Pancreas (tissue), 10 donors: ENCODE measurements around the gene GH1. TPM values are rescaled to one million over a fixed set of nuclear protein-coding genes. Genes with fewer than 3 reads are reported as not detected.

Experiments
- ATAC-seq, 4 donors: fragments of 200-7000 bp; cut with Tn5 transposase; one replicate each; pipeline versions ENCODE4 v1.8.0 to v1.9.1; 2020; ENCODE audit warnings: mild to moderate bottlenecking in 4 of 4, moderate library complexity in 4 of 4
- DNase-seq, 6 donors: peaks; one replicate each; pipeline ENCODE4 v3.0.0-alpha.2; 2020
- FAIRE-seq: peaks from 2 replicates; lab custom pipeline; 2012; peaks lifted over from hg19 to GRCh38; lab: Jason Lieb, UNC
- H3K27ac ChIP-seq, 4 donors: fragments of 200-600 bp; sonication (generic); 1 replicate in 3 of 4; 2 replicates in 1 of 4; pipeline versions ENCODE4 v1.5.0 to v1.8.0; 2020
- H3K27me3 ChIP-seq, 4 donors: fragments of 200-600 bp; one replicate each; pipeline ENCODE4 v1.8.0; 2021
- H3K36me3 ChIP-seq, 3 donors: fragments of 200-600 bp; sonication (generic) in 1 of 3; one replicate each; pipeline versions ENCODE4 v1.5.0 to v1.8.0; 2020 to 2021
- H3K4me1 ChIP-seq, 3 donors: fragments of 200-600 bp; one replicate each; pipeline ENCODE4 v1.8.0; 2021
- H3K4me3 ChIP-seq, 4 donors: fragments of 200-600 bp; sonication (generic) in 2 of 4; one replicate each; pipeline versions ENCODE4 v1.5.0 to v1.8.0; 2020 to 2021
- H3K9me3 ChIP-seq, 4 donors: fragments of 200-600 bp; one replicate each; pipeline ENCODE4 v1.8.0; 2021
- WGBS, 2 donors: extraction: QIAGEN DNeasy Blood & Tissue Kit; methylation state at CpG; one replicate each; pipeline ENCODE4 v1.1.7; 2013; 5-methylcytosine and 5-hydroxymethylcytosine counted together
- intact Hi-C, 3 donors: fragments of 100-400 bp; cut with DNase I; formaldehyde crosslinking; loops; one replicate each; pipeline versions ENCODE4 v1.11.1 to v1.14.2; 2022
- polyA plus RNA-seq, 2 donors: library from polyadenylated mRNA; stranded (reverse); fragments of 200-250 nt; gene quantifications; one replicate each; pipeline ENCODE4 v1.2.3, GENCODE V29; 2013
- total RNA-seq, 6 donors: library from RNA; stranded (reverse); fragmentation: NEBNext Ultra II Directional in 4 of 6; extraction: Animal tissue kit (Norgen Biotek cat#: 25700) in 4 of 6; gene quantifications; one replicate each; pipeline versions ENCODE4 v1.2.1 to v1.2.4, GENCODE V29; 2021 to 2023
- TF ChIP-seq, protein P1 (sequence below), 4 donors: fragments of 200-600 bp; sonication (generic) in 3 of 4; IDR thresholded peaks; one replicate each; pipeline versions ENCODE4 v1.5.0 to v1.8.0; 2021; ENCODE audit warnings: antibody characterized with exemption in 4 of 4
- donor health status: healthy with polysubstance abuse.
- donor health status: DM: no; HTN: no; CAD: no; lungs with moderate emphysema.
- donor health status: DM: no; HTN: no; CAD: no.
- donor health status: control.
- donor health status: control.
- donor health status: Bipolar disorder and iron deficiency.
- donor health status: DM: yes; HTN: yes; CAD: no.
- donor health status: DM: no; HTN: no; CAD: no.
- donor health status: DM: no; HTN: no; CAD: no.
- donor health status: DM: yes; HTN: yes; CAD: no.

GH1 gene
- total and polyA plus RNA-seq, 8 donors = not detected

DNA sequence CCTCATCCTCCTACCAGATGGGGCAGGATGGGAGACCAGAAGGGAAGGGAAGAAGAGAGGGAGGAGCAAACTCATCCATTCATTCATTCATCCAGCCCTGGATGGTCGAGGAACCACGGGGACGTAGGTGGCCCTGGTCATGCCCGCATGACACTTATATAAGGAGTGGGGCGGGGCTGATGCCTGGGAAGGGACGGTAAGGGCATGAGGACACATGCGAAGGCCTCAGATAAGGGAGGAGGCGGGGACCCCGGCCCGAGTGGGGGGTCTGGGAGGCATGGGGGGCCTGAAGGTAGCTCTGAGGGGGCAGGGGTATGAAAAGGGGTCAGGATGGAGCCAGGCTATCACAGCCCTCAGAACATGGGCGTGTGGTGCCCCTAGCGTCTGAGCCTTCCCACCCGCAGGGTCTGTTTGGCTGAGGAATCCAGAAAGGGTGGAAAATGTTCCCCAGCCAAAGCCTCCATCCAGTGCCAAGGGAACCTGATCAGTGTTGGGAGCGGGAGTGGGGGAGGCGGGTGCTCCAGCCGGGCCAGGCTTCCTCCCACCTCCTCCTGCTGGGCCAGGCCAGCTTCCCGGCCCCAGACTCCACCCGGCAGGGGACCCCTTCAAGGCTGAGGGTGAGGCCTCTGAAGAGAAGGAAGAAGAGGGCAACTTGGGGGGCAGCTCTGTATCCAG, 31.1 kb upstream of the GH1 start:
- ATAC-seq (no peak), DNase-seq (peak in 1 of 6 donors; percentile 66), FAIRE-seq (no peak)
- intact Hi-C loops = no loop called here
- Histone ChIP-seq H3K27ac (no peak overlapping the region), H3K36me3 (no peaks in the 10 kb centered on the region), H3K27me3 (no peaks in the 10 kb centered on the region), H3K9me3 (no peaks in the 10 kb centered on the region), H3K4me1 (no peaks in the 10 kb centered on the region), H3K4me3 (no peak overlapping the region)
- TF ChIP-seq, protein P1, sequence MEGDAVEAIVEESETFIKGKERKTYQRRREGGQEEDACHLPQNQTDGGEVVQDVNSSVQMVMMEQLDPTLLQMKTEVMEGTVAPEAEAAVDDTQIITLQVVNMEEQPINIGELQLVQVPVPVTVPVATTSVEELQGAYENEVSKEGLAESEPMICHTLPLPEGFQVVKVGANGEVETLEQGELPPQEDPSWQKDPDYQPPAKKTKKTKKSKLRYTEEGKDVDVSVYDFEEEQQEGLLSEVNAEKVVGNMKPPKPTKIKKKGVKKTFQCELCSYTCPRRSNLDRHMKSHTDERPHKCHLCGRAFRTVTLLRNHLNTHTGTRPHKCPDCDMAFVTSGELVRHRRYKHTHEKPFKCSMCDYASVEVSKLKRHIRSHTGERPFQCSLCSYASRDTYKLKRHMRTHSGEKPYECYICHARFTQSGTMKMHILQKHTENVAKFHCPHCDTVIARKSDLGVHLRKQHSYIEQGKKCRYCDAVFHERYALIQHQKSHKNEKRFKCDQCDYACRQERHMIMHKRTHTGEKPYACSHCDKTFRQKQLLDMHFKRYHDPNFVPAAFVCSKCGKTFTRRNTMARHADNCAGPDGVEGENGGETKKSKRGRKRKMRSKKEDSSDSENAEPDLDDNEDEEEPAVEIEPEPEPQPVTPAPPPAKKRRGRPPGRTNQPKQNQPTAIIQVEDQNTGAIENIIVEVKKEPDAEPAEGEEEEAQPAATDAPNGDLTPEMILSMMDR (IDR thresholded peaks at IDR 0.05) = no peak
- WGBS, 2 donors = 69% methylated on average over 18 of the region's 18 CpGs

DNA sequence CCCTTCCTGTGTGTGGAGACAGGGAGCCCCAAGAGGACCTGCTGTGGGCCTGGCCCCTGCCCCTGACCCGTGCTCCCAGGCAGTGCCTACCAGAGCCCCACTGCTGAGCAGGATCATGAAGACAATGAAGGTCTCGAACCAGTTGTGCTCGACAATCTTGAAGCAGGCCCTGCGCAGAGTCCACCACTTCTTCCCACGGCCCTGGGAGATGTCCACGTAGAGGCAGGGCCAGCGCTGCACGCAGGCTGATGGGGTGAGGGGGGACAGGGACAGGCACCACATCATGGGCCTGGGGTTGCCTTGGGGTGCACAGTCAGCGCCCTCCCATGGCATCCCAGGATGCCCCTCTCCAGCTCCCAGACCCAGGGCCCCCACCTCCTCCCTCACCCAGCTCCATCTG, 29.9 kb upstream of the GH1 start:
- WGBS, 2 donors = 76 to 80% methylated on average over 8 to 9 of the region's 9 CpGs
- intact Hi-C loops = no loop called here

DNA sequence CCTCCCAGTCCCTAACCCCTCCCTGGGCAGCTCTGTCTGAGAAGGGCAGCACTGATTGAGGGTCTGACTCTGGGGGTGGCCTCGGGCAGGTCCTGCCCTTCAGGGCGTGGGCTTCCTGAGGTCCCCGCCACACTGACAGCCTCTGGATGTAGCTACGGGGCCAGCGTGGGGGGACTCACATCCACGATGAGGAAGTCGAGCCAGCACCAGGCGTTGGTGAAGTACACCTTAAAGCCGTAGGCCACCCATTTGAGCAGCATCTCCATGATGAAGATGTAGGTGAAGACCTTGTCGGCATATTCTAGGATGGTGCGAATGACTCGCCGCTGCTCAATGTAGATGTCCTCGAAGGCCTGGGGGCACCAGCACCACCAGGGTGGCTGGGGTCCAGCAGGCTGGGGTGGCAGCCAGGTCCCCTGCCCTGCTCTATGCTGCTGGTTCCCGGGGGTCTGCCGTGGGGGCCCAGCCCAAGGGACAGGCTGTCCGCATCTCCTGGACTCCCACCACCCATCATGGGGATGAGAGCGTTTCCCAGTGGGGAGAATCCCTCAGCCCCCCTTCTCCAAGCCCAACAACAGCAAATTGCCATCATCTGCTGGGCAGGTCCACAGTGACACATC, 29.2 kb upstream of the GH1 start:
- TF ChIP-seq, protein P1 (IDR thresholded peaks at IDR 0.05) = no peak
- Histone ChIP-seq H3K4me3 (no peak overlapping the region), H3K27me3 (no peaks in the 10 kb centered on the region), H3K27ac (no peak overlapping the region), H3K9me3 (no peaks in the 10 kb centered on the region), H3K4me1 (no peaks in the 10 kb centered on the region), H3K36me3 (no peaks in the 10 kb centered on the region)
- 77 to 80% methylated on average over 18 of the region's 18 CpGs for WGBS, 2 donors
- intact Hi-C loops = no loop called here
- FAIRE-seq = no peak
- DNase-seq = peak in 1 of 6 donors; percentile 69
- ATAC-seq = no peak

More for the DNA sequence above, 29.9 kb upstream of the GH1 start:
- no peak overlapping the region for H3K27ac ChIP-seq
- H3K36me3 ChIP-seq = no peaks in the 10 kb centered on the region
- ATAC-seq (no peak), DNase-seq (peak in 1 of 6 donors; percentile 47), FAIRE-seq (no peak)
- H3K27me3 ChIP-seq = no peaks in the 10 kb centered on the region
- TF ChIP-seq, protein P1 (IDR thresholded peaks at IDR 0.05) = no peak
- H3K4me1 ChIP-seq = no peaks in the 10 kb centered on the region
- H3K9me3 ChIP-seq = no peaks in the 10 kb centered on the region
- H3K4me3 ChIP-seq = no peak overlapping the region

- Histone ChIP-seq H3K27ac (no peak overlapping the region), H3K9me3 (no peaks in the 10 kb centered on the region), H3K4me1 (no peaks in the 10 kb centered on the region), H3K27me3 (no peaks in the 10 kb centered on the region), H3K4me3 (no peak overlapping the region), H3K36me3 (no peaks in the 10 kb centered on the region)
- TF ChIP-seq, protein P1 (IDR thresholded peaks at IDR 0.05) = peak; percentile 39 to 76 (median 72)
- ATAC-seq (peak; percentile 46 to 90 (median 80)), DNase-seq (peak in 5 of 6 donors; percentile 23 to 68 (median 38)), FAIRE-seq (no peak)
- WGBS, 2 donors = 25 to 41% methylated on average over 13 to 20 of the region's 20 CpGs
- intact Hi-C loops = no loop called here
Observed at GRCh38 chr17:63946440-63947363, 28.1 kb upstream of the GH1 start.
